ENCODE data around the gene DAD1.
"Not testable (repeated sequence)": the region's sequence is repeated elsewhere in the genome, so short reads cannot be mapped to it uniquely, and the experiment has no call there.

The DAD1 gene

GRCh38 chr14:22569106-22569736 lies 19.8 kb downstream of the DAD1 start:
- no peak for DNase-seq (ENCODE audit: low read depth, low spot score)

- no peak for DNase-seq (ENCODE audit: low read depth, low spot score)
Observed at GRCh38 chr14:22567437-22567836, 21.6 kb downstream of the DAD1 start.

GRCh38 chr14:22566845-22567244 lies 22.2 kb downstream of the DAD1 start:
- DNase-seq (ENCODE audit: low read depth, low spot score), result no peak

GRCh38 chr14:22566266-22566665 lies 22.8 kb downstream of the DAD1 start:
- not testable (repeated sequence) for DNase-seq (ENCODE audit: low read depth, low spot score)

GRCh38 chr14:22565391-22565945 lies 23.6 kb downstream of the DAD1 start:
- DNase-seq (ENCODE audit: low read depth, low spot score), result no peak

- no peak for DNase-seq (ENCODE audit: low read depth, low spot score)
Observed at GRCh38 chr14:22564463-22564862, 24.6 kb downstream of the DAD1 start.

- no peak for DNase-seq (ENCODE audit: low read depth, low spot score)
Observed at GRCh38 chr14:22563987-22564386, 25.0 kb downstream of the DAD1 start.

- peak; percentile 53 for DNase-seq (ENCODE audit: low read depth, low spot score)
Observed at GRCh38 chr14:22561661-22562579, 27.1 kb downstream of the DAD1 start.

GRCh38 chr14:22561366-22561660 lies 27.7 kb downstream of the DAD1 start:
- no peak for DNase-seq (ENCODE audit: low read depth, low spot score)

- no peak for DNase-seq (ENCODE audit: low read depth, low spot score)
Observed at GRCh38 chr14:22560662-22561365, 28.2 kb downstream of the DAD1 start.

GRCh38 chr14:22559041-22559440 lies 30.0 kb downstream of the DAD1 start:
- no peak for DNase-seq (ENCODE audit: low read depth, low spot score)

- no peak for DNase-seq (ENCODE audit: low read depth, low spot score)
Observed at GRCh38 chr14:22558221-22558913, 30.7 kb downstream of the DAD1 start.

- DNase-seq (ENCODE audit: low read depth, low spot score), result no peak
Observed at GRCh38 chr14:22557846-22558220, 31.2 kb downstream of the DAD1 start.

GRCh38 chr14:22556990-22557623 lies 31.9 kb downstream of the DAD1 start:
- peak; percentile 82 for DNase-seq (ENCODE audit: low read depth, low spot score)

GRCh38 chr14:22556021-22556989 lies 32.7 kb downstream of the DAD1 start:
- peak; percentile 96 for DNase-seq (ENCODE audit: low read depth, low spot score)

- DNase-seq (ENCODE audit: low read depth, low spot score), result no peak
Observed at GRCh38 chr14:22555384-22556011, 33.5 kb downstream of the DAD1 start.

GRCh38 chr14:22554498-22555383 lies 34.3 kb downstream of the DAD1 start:
- no peak for DNase-seq (ENCODE audit: low read depth, low spot score)

GRCh38 chr14:22553861-22554497 lies 35.0 kb downstream of the DAD1 start:
- DNase-seq (ENCODE audit: low read depth, low spot score), result not testable (repeated sequence)
